GM23248 (cell line): ENCODE measurements around the gene JADE2. TPM values are rescaled to one million over a fixed set of nuclear protein-coding genes. Genes with fewer than 3 reads are reported as not detected.
A peak's percentile ranks its signal among the peaks of the same experiment; 100 is the strongest.

Experiments used
- DNase-seq: peaks from one replicate; pipeline ENCODE4 v3.0.0-alpha.2; 2015
- H2AFZ ChIP-seq: fragments of 200-600 bp; sonication (generic); 2 replicates; pipeline ENCODE4 v1.6.1; 2016; ENCODE audit warnings: antibody characterized with exemption
- H3F3A ChIP-seq: fragments of 200-600 bp; sonication (generic); 2 replicates; pipeline ENCODE4 v1.6.1; 2016; ENCODE audit warnings: mild to moderate bottlenecking, antibody characterized with exemption, mixed run types; ENCODE audit not compliant: insufficient read depth
- H3K27ac ChIP-seq: fragments of 200-600 bp; sonication (generic); 2 replicates; pipeline ENCODE4 v1.5.1; 2016; ENCODE audit warnings: mild to moderate bottlenecking
- H3K27me3 ChIP-seq: fragments of 200-600 bp; sonication (generic); replicated peaks from 2 replicates; pipeline ENCODE4 v1.6.1; 2016; ENCODE audit warnings: mild to moderate bottlenecking; ENCODE audit not compliant: insufficient read depth
- H3K36me3 ChIP-seq: fragments of 200-600 bp; sonication (generic); 2 replicates; pipeline ENCODE4 v1.6.1; 2016; ENCODE audit warnings: low read depth, mild to moderate bottlenecking
- H3K4me1 ChIP-seq: fragments of 200-600 bp; sonication (generic); 2 replicates; pipeline ENCODE4 v1.6.1; 2016; ENCODE audit warnings: mild to moderate bottlenecking; ENCODE audit not compliant: insufficient read depth
- H3K4me2 ChIP-seq: fragments of 200-600 bp; sonication (generic); one replicate; pipeline ENCODE4 v1.6.1; 2016; ENCODE audit warnings: mild to moderate bottlenecking; ENCODE audit not compliant: unreplicated experiment
- H3K4me3 ChIP-seq: fragments of 200-600 bp; sonication (generic); 2 replicates; pipeline ENCODE4 v1.5.1; 2016; ENCODE audit warnings: mild to moderate bottlenecking
- H3K79me2 ChIP-seq: fragments of 200-600 bp; sonication (generic); 2 replicates; pipeline ENCODE4 v1.6.1; 2016; ENCODE audit warnings: mild to moderate bottlenecking; ENCODE audit not compliant: insufficient read depth
- H3K9ac ChIP-seq: fragments of 200-600 bp; sonication (generic); 2 replicates; pipeline ENCODE4 v1.6.1; 2016; ENCODE audit warnings: mild to moderate bottlenecking
- H3K9me2 ChIP-seq: fragments of 200-600 bp; sonication (generic); 2 replicates; pipeline ENCODE4 v1.6.1; 2016; ENCODE audit warnings: mixed run types, mild to moderate bottlenecking, moderate library complexity; ENCODE audit not compliant: insufficient read depth
- H3K9me3 ChIP-seq: fragments of 200-600 bp; sonication (generic); one replicate; pipeline ENCODE4 v1.6.1; 2017; ENCODE audit warnings: low read depth
- H4K20me1 ChIP-seq: fragments of 200-600 bp; sonication (generic); 2 replicates; pipeline ENCODE4 v1.6.0; 2016; ENCODE audit not compliant: insufficient read depth
- EZH2 ChIP-seq: fragments of 200-600 bp; sonication (generic); IDR thresholded peaks from 2 replicates; pipeline ENCODE4 v1.6.1; 2018; ENCODE audit warnings: antibody characterized with exemption, mild to moderate bottlenecking; ENCODE audit not compliant: insufficient read depth, poor library complexity, severe bottlenecking
- EZH2phosphoT487 ChIP-seq: fragments of 200-600 bp; sonication (generic); IDR thresholded peaks from 2 replicates; pipeline ENCODE4 v1.6.1; 2018; ENCODE audit warnings: antibody characterized with exemption, moderate library complexity, mild to moderate bottlenecking, low read depth; ENCODE audit not compliant: insufficient read depth
- WGBS, 2 experiments: methylation state at CpG; one replicate each; pipeline ENCODE4 v1.1.6; 2015 to 2017; ENCODE audit warnings: low lambda C conversion rate in 2 of 2, low coverage in 1 of 2; ENCODE audit errors: missing lambda C conversion rate in 2 of 2; 5-methylcytosine and 5-hydroxymethylcytosine counted together
- in situ Hi-C: fragments of 300-500 bp; cut with MboI; formaldehyde crosslinking; loops from 2 replicates; pipeline ENCODE4 v1.15.0; 2020
- polyA plus RNA-seq: library from polyadenylated mRNA; unstranded; fragments of >200 nt; fragmentation: Nextera tagmentation; extraction: Ambion mirVana; gene quantifications from 2 replicates; pipeline ENCODE4 v1.2.1, GENCODE V29; 2016
- total RNA-seq: library from RNA; depleted of rRNA; stranded (reverse); fragments of >200 nt; shearing (Covaris generic); gene quantifications from 2 replicates; pipeline ENCODE4 v1.2.3, GENCODE V29; 2014

The JADE2 gene
- total and polyA plus RNA-seq, 2 experiments from 2014 or later, result 7.1 to 18.0 TPM

- H3F3A ChIP-seq, result peaks cover 3% of the 10 kb centered on the region; the same call in 1 of the 2 replicates
- 97 to 98% methylated on average over 3 of the region's 3 CpGs for WGBS, 2 experiments
- no peak for TF ChIP-seq EZH2phosphoT487
- no peak for TF ChIP-seq EZH2
- no peaks in the 10 kb centered on the region for H4K20me1 ChIP-seq
- no peaks in the 10 kb centered on the region for H3K79me2 ChIP-seq
- no peak for DNase-seq
- in situ Hi-C loops, result no loop called here
- H3K9me2 ChIP-seq, result no peaks in the 10 kb centered on the region
- no peak overlapping the region for H3K4me2 ChIP-seq
- H3K4me1 ChIP-seq, result 0 out of 2 replicates have a peak, but pooled peaks cover 3% of the 10 kb centered on the region
- H2AFZ ChIP-seq, result no peak overlapping the region
- H3K9ac ChIP-seq, result no peak overlapping the region
- H3K4me3 ChIP-seq, result no peak overlapping the region
- H3K36me3 ChIP-seq, result peaks cover 69% of the 10 kb centered on the region
- H3K27ac ChIP-seq, result no peak overlapping the region
- H3K27me3 ChIP-seq, result no peaks in the 10 kb centered on the region
- no peaks in the 10 kb centered on the region for H3K9me3 ChIP-seq
These were observed 83.9 kb downstream of the JADE2 start for GRCh38 chr5:134609232-134609851.

- H3K9me2 ChIP-seq, result no peaks in the 10 kb centered on the region
- H4K20me1 ChIP-seq, result no peaks in the 10 kb centered on the region
- no peaks in the 10 kb centered on the region for H3K79me2 ChIP-seq
- H3K36me3 ChIP-seq, result peaks cover 61% of the 10 kb centered on the region
- TF ChIP-seq EZH2phosphoT487 (no peak), EZH2 (no peak)
- DNase-seq, result no peak
- no peak overlapping the region for H3K4me3 ChIP-seq
- no peaks in the 10 kb centered on the region for H3K9me3 ChIP-seq
- H3K4me1 ChIP-seq, result 0 out of 2 replicates have a peak, but pooled peaks cover 8% of the 10 kb centered on the region
- H3K4me2 ChIP-seq, result no peak overlapping the region
- no peaks in the 10 kb centered on the region for H3K27me3 ChIP-seq
- H3F3A ChIP-seq, result no peaks in the 10 kb centered on the region; the same call in 1 of the 2 replicates
- in situ Hi-C loops, result no loop called here
- H3K27ac ChIP-seq, result no peak overlapping the region
- no peak overlapping the region for H3K9ac ChIP-seq
- no peak overlapping the region for H2AFZ ChIP-seq
These were observed 85.3 kb downstream of the JADE2 start for GRCh38 chr5:134610725-134611124.

- Histone ChIP-seq H3K36me3 (peaks cover 58% of the 10 kb centered on the region), H3K4me1 (0 out of 2 replicates have a peak, but pooled peaks cover 8% of the 10 kb centered on the region), H3K27me3 (no peaks in the 10 kb centered on the region), H3K27ac (no peak overlapping the region), H3F3A (no peaks in the 10 kb centered on the region; the same call in 1 of the 2 replicates), H3K79me2 (no peaks in the 10 kb centered on the region), H3K4me3 (no peak overlapping the region), H2AFZ (no peak overlapping the region), H3K9me2 (no peaks in the 10 kb centered on the region), H3K9me3 (no peaks in the 10 kb centered on the region), H3K4me2 (no peak overlapping the region), H4K20me1 (no peaks in the 10 kb centered on the region), H3K9ac (no peak overlapping the region)
- 90 to 91% methylated on average over 4 of the region's 4 CpGs for WGBS, 2 experiments
- TF ChIP-seq EZH2phosphoT487, result no peak
- TF ChIP-seq EZH2, result no peak
- in situ Hi-C loops, result no loop called here
- DNase-seq, result no peak
These were observed 86.0 kb downstream of the JADE2 start for GRCh38 chr5:134611515-134611914.

- Histone ChIP-seq H3K9me2 (no peaks in the 10 kb centered on the region), H3K27me3 (no peaks in the 10 kb centered on the region), H3K27ac (no peak overlapping the region), H3K4me1 (0 out of 2 replicates have a peak, but pooled peaks cover 8% of the 10 kb centered on the region), H4K20me1 (no peaks in the 10 kb centered on the region), H3K4me2 (no peak overlapping the region), H3K4me3 (no peak overlapping the region), H3K79me2 (no peaks in the 10 kb centered on the region), H3K9ac (no peak overlapping the region), H2AFZ (no peak overlapping the region), H3K9me3 (no peaks in the 10 kb centered on the region), H3K36me3 (peaks cover 59% of the 10 kb centered on the region), H3F3A (no peaks in the 10 kb centered on the region; the same call in 1 of the 2 replicates)
- WGBS, 2 experiments, result 83 to 85% methylated on average over 5 of the region's 5 CpGs
- peak; percentile 22 for DNase-seq
- TF ChIP-seq EZH2, result no peak
- no peak for TF ChIP-seq EZH2phosphoT487
- in situ Hi-C loops, result no loop called here
These were observed 89.1 kb downstream of the JADE2 start for GRCh38 chr5:134614450-134615085.
